ENCODE results near the gene WDFY4.

Gene WDFY4

GRCh38 chr10:48774416-48775205, 89.9 kb downstream of the WDFY4 start:
- DNase-seq, result no peak

GRCh38 chr10:48775206-48775517, 90.5 kb downstream of the WDFY4 start:
- DNase-seq, result no peak

- DNase-seq, result no peak
Observed at GRCh38 chr10:48776005-48776522, 91.4 kb downstream of the WDFY4 start.

- DNase-seq, result no peak
Observed at GRCh38 chr10:48776528-48776927, 91.9 kb downstream of the WDFY4 start.

GRCh38 chr10:48777110-48777509, 92.4 kb downstream of the WDFY4 start:
- DNase-seq, result no peak

- no peak for DNase-seq
Observed at GRCh38 chr10:48778193-48778857, 93.7 kb downstream of the WDFY4 start.

GRCh38 chr10:48779077-48779476, 94.4 kb downstream of the WDFY4 start:
- no peak for DNase-seq

GRCh38 chr10:48779546-48780152, 95.0 kb downstream of the WDFY4 start:
- no peak for DNase-seq

GRCh38 chr10:48780341-48780740, 95.7 kb downstream of the WDFY4 start:
- no peak for DNase-seq

GRCh38 chr10:48782386-48782785, 97.7 kb downstream of the WDFY4 start:
- DNase-seq, result no peak

- no peak for DNase-seq
Observed at GRCh38 chr10:48784031-48784430, 99.4 kb downstream of the WDFY4 start.

GRCh38 chr10:48785796-48786195, 101.1 kb downstream of the WDFY4 start:
- DNase-seq, result no peak

- no peak for DNase-seq
Observed at GRCh38 chr10:48786606-48787282, 102.1 kb downstream of the WDFY4 start.

GRCh38 chr10:48788554-48788953, 103.9 kb downstream of the WDFY4 start:
- DNase-seq, result no peak

- no peak for DNase-seq
Observed at GRCh38 chr10:48789486-48790456, 105.1 kb downstream of the WDFY4 start.

- DNase-seq, result no peak
Observed at GRCh38 chr10:48790457-48791044, 105.9 kb downstream of the WDFY4 start.

- DNase-seq, result no peak
Observed at GRCh38 chr10:48791267-48791928, 106.7 kb downstream of the WDFY4 start.

GRCh38 chr10:48792121-48792520, 107.4 kb downstream of the WDFY4 start:
- no peak for DNase-seq

- no peak for DNase-seq
Observed at GRCh38 chr10:48792687-48793096, 108.0 kb downstream of the WDFY4 start.

GRCh38 chr10:48794074-48794473, 109.4 kb downstream of the WDFY4 start:
- no peak for DNase-seq

GRCh38 chr10:48796713-48797245, 112.1 kb downstream of the WDFY4 start:
- no peak for DNase-seq
